ENCODE results near the gene ULK2.

Gene ULK2

DNA sequence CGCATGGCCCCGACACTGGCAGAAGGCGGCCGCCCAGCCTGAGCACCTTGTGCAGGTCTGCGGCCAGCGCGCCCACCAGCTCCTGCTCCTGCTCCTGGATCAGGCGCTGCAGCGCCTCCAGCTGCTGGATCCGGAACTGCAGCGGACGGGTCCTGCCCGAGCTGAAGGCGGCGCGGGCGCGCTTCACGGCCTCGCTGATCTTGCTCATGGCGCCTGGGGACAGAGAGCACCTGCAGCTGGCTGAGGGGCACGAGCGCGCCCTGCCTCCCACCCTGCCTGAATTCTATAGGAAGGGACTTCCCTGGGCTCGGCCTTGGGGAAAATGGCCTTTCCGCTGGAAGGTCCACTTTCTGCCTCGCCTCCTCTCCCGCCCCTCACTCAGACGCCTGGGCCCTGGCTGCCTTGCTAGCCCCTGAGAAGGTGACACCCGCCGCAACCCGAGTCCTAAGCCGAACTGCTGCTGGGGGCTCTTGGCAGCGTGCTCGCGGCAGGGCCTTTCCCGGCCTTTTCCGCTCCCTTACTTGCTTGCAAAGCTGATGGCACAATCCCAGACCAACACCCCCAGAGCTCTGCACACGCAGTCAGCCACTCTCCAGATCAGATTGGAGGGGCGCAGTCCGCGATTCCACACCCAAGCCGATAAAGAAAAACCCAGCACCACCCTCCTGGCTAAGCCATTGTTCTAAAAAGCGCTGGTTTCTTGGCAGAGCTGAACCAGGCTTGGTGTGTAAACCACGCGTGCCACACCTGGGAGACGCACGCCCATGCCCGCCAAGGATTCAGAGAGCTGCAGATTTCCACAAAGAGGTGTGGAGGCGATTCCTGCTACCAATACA lies 122.6 kb downstream of the ULK2 start:
- DNase-seq = peak; percentile 77 to 84

DNA sequence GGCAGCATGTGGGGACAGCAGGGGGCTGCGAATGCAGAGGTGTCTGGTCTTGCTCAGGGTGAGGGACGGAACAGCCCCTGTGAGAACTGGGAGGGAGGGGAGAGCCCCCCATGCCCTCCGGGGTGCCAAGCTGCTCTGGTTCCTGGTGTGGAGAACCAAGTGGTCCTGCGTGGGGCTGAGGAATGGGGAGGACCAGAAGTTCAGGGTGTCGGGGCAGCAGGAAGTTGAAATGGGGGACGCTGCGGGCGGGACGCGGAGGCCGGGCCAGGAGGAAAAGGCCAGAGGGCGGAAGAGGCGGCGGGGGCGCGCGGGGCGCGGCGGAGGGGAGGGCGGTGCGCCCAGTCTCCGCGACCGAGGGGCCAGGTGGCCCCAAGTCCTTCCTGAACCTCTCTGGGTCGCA lies 123.2 kb downstream of the ULK2 start:
- DNase-seq = no peak

DNA sequence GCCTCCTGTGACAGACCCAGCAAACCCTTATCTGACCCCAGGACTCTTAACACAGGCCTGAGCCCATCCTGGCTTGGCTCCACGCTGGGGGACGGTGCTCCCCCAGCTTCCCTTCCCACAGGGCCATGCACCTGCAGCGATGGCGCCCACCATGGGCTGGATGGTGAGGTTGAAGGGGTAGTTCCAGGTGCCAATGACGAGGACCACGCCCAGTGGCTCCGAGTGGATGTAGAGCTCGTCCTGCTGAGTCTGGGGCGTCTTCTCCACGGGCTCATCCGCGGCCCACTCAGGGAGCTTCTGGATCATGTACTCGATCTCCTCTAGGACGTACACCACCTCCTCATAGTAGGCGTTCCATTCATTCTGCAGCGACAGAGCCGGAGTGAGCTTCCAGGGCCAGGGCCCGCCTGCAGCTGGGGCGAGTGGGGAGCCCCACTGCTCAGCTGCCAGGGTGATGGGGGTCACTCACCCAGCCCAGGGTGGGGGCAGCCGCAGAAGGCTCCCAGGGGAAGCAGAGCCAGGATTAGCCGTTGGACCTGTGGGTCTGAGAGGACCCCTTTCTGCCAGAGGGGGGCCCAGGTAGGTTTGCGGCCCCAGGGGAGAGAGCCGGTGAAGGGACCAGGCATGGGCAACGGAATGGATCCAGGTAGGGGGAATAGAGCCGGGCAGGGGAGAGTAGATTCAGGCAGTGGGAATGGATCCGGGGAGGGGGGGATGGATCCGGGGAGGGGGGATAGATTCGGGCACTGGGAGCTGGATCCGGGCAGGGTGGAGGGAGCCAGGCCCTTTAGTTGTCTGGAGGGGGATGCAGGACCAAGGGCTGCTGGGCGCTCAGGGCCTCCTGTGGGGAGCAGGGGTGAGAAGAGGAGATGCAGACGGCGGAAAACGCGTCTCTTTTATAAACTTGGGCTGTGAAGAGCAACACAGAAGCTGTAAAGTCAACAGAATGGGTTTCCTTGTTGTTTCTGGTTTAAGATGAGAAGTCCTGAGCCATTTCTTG lies 124.3 kb downstream of the ULK2 start:
- no peak for DNase-seq

DNA sequence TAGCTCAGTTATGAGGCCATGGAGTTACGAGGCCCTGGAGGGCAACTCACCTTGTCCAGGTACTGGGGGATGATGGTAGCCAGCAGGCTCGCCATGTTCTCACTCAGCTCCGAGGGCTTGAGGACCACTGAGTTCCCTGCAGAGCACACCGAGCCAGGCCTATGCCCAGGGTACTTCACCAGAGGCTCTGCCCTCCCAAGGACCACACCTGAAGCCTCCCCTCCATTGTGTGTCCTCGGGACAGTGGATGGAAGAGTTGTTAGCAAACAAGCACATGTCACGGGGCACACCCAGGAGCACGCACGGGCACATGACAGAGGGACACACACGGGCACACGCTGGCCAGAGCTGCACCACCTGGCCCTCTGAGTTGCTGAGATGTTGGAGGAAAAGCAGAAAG lies 125.2 kb downstream of the ULK2 start:
- no peak for DNase-seq

DNA sequence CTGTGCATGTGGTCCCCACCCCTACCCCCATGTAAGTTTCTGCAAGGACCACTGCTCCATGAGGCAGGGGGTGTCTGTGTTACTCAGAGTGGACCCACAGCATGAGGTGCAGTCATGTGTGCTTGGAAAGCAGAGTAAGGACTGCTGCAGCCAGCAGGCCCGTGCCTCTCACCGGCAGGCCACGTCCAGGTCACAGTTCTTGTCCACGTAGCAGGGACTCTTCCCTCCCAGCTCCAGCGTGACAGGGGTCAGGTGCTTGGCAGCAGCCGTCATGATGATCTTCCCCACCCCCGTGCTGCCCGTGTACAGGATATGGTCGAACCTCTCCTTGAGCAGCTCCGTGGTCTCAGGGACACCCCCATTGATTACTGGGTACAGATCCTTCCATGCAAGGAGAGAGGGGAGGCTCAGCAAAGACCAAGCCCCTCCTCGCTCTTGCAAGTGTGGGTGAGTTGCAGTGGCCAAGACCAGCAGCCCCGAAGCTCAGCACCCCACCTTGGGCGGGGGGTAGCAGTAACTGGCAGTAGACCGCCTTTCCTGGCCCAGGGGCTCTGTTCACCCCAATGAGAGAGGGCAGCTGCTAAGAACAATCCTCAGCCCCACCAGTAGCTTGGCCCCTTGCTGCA lies 125.8 kb downstream of the ULK2 start:
- no peak for DNase-seq

DNA sequence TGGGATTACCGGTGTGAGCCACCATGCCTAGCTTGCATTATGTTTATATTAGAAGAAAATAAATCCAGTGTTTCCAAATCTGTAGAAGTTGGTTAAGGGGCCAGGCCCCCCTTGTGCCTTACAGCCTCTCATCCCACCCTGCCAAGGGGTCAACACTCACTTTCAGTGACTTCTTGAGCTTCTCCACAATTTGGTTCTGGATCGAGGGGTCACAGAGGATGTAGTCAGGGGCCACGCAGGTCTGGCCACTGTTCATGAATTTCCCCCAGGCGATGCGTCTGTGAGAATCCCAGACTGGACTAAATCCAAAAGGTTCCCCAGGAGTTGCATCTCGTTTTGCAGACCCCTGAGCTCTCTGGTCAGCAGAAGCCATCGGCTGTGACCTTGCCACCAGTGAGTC lies 126.8 kb downstream of the ULK2 start:
- no peak for DNase-seq

DNA sequence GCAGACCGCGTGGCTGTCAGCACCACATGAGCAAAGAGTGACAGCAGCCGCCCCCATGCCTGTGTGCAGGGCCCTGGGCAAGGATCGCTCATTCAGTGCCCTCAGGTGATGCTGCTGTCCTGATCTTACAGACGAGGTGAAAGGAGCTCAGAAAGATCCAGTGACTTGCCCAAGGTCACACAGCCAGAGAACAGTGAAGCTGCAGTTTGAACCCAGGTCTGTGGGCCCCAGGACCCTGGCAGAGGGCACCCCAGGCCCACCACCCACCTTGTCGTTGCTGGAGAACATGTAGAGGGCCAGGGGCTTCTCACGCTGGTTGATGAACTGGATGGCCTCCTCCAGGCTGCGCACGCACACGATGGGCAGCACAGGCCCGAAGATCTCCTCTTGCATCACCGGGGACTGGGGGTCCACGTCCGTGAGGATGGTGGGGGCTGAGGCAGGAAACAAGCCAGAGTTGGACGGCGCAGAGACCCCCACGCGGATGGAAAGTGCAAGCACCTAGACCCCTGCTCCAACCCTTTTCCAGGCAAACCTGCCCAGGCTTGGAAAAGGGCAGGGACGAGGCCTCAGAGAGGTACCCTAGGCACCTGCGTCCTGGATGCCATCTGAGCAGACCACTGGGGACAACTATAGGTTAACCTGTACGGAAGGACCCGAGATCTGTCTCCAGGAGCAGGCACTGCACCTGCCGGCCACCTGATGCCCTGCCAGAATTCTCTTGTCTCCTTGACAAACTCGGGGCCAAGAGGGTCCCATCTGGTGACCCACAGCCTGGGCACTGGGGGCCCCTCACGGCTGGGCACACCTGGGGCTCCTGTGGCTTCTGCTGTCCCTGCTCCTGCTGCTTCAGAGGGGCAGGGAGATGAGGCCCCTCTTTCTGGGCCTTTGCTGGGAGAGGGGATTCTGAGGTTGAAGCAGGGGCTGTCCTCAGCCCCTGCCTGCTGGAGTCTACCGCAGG lies 128.2 kb downstream of the ULK2 start:
- no peak for DNase-seq

DNA sequence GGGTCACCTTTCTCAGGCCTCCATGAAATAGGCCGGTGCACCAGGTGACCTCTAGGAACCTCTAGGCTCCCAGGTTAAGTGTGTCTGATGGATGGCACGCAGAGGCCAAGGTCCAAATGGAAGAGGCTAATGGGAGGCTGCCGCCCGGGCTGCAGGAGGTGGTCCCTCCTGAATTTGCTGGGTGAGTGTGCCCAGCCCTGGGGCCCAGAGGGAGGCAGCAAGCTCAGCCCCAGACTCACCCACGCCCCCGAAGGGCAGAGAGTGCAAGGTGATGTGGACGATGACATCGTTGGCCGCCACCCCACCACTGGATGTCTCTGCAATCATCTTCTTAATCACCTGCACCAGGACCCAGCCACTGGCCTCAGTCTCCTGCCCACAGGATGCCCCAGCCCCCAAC lies 129.0 kb downstream of the ULK2 start:
- no peak for DNase-seq

DNA sequence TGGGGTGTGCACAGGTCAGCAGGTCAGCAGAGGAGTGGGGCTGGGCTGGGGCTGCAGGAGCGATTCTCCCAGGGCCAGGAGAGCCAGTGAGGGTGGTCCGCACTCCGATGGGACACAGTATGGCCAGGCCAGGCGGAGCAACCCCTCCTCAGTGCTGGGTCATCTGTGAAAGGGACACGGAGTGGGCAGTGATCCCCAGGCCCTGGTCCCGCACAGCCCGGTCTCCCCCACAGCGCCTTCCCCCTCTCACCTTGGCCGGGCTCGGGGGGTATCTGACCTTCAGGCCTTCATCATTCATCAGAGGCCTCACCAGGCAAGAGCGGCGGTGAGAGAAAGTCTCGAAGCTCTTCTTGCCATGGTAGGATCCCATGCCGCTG lies 129.7 kb downstream of the ULK2 start:
- no peak for DNase-seq

DNA sequence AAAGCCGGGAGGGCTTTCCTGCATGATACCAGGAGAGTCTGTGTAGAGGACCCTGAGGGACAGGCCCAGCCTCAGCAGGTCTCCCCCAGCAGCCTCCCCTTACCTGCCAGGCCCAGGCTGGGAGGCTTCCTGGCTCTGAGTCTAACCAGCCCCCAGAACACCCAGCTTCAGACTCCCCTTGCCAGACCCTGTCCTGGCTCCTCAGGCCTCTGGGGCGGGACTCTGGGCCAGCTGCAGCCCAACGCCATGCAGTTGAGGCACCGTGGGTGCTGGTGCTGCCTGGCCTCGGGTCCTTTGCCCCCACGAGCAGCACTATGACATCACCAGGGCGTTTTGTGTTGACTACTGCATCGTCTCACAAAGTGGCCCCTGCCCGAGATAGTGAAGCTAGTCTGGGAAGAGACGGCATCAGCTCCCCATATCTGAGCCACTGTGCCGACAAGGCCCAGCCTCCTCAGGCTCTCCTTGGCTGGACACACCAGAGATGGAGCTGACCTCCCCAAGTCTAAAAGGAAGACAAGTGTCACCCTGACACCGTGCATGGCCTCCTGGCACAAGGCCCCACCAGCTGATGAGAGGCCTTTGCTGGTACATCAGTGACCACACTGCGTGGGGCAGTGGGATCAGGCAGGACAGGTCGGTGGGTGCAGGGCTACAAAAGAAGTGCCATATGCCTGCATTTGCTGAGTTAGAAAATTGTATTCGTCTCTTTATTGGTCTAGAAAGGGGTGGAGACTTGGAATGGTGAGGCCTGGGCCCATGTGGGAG lies 130.2 kb downstream of the ULK2 start:
- no peak for DNase-seq

DNA sequence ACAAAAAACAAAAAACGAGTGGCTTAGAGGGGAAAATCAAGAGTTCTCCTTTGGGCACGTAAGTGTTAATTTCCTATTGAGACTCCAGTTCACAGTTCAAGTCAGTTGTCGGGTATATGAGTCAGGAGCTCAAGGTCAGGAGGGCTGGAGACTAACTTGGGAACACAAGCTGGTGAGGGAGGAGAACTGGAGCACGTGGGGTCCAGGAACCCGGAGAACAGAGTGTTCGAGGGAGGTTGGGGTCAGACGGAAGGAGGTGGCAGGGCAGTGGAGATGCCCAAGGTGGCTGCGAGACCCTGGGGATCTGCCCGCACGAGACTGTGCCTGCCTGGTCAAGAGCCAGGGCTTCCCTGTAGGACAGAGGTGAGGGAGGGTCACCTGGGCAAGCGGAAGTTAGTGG lies 131.7 kb downstream of the ULK2 start:
- no peak for DNase-seq

DNA sequence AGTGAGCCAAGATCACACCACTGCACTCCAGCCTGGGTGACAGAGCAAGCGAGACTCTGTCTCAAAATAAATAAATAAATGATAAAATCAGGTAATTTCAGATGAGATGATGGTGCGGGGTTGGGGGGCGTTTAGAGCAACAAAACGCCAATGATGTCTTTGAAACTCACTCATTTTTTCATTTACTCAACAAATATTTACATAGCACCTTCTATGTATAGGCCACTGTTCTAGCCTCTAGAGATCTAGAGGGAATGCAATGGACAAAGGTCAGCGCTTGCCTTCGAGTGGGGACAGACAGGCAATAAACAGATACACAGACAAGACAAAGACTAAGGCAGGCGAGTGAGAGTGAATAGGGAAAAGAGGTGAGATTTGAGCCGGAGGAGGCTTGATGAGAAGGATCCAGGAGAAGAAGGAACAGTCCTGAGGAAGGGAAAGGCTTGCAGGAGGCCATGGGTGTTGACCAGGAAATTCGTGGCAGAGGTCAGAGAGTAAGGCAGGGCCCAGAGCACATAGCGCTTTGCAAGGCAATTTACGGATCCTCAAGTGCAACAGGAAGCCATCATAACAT lies 133.7 kb downstream of the ULK2 start:
- DNase-seq = no peak

DNA sequence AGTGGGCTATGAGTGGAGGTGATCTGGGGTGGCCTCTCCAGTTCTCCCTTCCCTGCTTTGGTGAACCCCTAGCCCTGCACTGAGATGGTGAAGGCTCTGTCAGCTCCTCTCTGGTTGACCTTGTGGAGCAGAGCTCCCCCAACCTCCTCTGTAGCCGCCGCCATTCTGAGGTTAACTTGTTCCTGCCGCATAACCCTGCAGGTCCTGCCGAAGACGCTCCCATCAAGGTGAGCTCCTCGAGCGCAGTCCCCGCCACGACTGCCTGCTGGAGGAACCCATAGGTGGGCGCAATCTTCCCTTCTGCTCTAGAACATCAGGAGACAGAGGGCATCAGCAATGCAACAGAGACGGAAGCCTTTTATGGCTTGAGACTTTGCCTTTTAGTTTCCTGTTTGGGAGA lies 136.1 kb downstream of the ULK2 start:
- DNase-seq = no peak

DNA sequence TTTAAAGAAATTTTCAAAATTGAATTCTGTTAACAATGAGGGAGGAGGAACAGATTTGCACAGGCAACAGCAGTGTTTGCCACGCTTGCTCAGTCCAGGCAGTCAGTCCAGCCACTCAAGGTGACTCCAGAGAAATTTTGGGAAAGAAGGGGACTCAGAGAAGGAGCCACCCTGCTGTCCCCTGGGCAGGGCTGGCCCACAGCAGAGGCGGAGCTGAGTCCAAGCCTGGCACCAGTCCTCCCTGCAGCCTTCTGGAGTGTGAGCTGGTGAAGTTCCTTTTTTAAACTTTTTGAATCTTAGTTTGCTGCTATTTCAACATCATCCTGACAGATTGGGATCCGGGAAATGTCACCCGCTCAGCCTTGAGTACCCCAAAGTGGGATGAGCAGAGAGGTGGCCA lies 136.9 kb downstream of the ULK2 start:
- DNase-seq = peak; percentile 47 to 48

DNA sequence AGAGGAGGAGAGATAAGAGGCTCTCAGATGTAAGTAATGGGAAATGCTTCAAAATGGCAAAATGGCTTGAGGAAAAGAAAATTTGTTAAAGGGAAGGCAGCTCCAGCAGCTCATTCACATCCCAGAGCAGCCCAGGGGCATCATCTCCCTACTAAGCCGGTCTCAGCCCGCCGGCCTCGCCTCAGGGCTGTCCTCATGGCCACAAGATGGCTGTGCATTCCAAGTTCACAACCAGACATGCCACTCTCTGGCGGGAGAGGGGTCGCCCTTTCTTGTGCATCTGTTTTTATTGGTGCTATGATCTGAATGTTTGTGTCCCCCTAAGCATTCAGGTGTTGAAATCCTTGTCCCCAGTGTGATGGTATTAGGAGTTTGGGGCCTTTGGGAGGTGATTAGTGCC lies 137.8 kb downstream of the ULK2 start:
- DNase-seq = no peak

DNA sequence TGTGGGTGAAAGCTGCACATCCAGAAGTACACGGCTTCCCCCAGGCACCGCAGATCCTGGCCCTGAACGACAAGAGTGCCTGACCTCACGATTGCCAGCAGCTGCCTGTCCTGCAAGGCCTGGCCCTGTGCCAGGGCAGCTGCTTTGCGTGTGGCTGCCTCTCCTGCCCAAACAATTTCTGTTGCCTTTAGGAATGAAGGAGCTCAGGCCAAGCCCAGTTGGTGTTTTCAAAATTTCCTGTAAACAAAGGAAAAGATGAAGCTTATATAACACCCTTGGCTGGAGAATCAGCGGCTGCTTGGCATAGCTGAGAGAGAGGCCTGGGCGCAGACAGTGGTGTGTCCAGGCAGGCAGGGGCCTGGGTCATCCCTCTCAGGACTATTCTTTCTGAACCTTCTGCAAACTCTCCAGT lies 139.6 kb downstream of the ULK2 start:
- DNase-seq = peak; percentile 53 to 70

DNA sequence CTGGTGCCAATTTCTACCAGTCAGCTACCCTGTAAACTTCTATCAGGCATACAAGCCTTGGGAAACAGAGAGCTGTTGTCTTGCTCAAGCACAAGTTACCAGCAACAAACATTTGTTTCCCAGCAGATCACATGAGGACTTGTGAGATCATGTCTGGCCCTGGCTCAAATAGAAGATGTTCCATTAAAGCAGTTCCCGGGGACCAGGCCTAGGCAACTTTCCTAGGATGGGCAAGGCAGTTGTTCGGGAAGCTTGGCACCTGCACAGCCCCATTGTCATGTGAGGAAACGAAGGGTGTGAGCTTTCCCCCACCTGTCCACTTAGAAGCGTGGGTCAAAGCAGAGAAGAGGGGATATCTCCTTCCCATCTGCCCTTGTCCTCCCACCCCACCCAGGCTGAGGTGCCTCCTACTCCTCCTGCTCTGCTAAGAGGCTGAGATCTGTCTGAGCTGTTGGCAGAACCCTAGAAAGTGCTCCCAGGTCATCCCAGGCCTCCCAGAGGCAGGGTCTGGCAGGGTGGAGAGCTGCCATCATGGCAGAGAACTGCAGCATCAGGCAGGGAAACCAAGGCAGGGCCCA lies 140.1 kb downstream of the ULK2 start:
- DNase-seq = peak; percentile 87 to 93

DNA sequence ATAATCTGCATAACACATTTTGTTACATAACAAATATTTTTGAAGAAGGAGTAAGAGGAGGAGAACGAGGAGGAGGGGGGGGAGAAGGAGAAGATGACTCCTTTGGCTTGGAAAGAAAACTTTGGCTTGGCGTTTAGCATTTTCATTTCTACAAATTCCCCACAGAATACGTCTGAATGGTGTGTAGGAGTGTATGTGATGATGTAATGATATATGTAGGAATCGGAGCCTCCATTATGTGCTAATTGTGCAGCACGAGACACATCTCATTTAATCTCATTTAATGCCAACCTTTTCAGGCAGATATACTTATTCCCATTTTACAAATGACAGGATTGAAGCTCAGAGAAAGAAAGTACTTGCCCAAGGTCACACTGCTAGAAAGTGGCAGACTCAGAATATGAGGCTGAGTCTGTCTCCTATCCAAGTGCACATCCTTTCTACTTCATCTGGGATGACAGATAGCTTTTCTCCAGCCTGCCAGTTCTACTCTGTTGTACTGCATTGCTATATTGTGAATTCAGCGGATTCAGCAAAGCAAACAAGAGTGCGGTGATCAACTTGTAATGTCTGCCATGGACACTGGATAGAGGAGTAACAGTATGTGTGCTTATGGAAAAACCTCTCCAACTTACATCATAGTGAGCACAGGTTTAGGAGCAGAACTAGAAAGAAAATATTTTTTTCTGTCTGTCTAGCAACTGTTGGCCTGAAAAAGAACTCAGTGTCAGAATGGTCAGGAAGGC lies 140.9 kb downstream of the ULK2 start:
- peak; percentile 50 to 56 for DNase-seq

DNA sequence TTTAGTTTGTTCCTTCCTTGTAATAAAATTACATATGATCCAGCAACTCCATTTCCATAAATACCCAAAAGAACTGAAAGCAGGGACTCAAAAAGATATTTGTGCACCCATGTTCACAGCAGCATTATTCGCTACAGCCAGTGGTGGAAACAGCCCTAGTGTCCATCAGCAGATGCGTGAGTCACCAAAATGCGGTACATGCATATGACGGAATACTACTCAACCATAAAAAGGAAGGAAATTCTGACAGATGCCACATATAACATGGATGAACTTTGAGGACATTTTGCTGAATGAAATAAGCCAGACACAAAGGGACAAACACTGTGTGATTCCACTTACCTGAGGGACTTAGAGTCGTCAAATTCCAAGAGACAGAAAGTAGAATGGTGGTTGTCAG lies 142.2 kb downstream of the ULK2 start:
- DNase-seq = peak; percentile 89 to 91

Data from inflammatory macrophage (primary cell).